Neuronal stem cell (in vitro differentiated cells): ENCODE results near the gene FBXL20.

Experiments
- DNase-seq: peaks from one replicate; pipeline ENCODE4 v3.0.0-alpha.2; 2013; ENCODE audit warnings: low spot score
- H2AFZ ChIP-seq: one replicate; pipeline ENCODE4 v1.6.1; 2013; ENCODE audit warnings: mild to moderate bottlenecking, low read length, inconsistent platforms
- H2AK5ac ChIP-seq: 2 replicates; pipeline ENCODE4 v1.6.1; 2013; ENCODE audit warnings: low read depth, mild to moderate bottlenecking, inconsistent platforms, low read length, moderate library complexity, mixed read lengths
- H2BK120ac ChIP-seq: 2 replicates; pipeline ENCODE4 v1.6.1; 2013; ENCODE audit warnings: low read depth, mild to moderate bottlenecking, inconsistent platforms, low read length, moderate library complexity, mixed read lengths
- H2BK12ac ChIP-seq: one replicate; pipeline ENCODE4 v1.6.1; 2013; ENCODE audit warnings: low read length, inconsistent platforms
- H2BK15ac ChIP-seq: 2 replicates; pipeline ENCODE4 v1.6.1; 2013; ENCODE audit warnings: mild to moderate bottlenecking, low read length, inconsistent platforms, mixed read lengths
- H2BK5ac ChIP-seq: one replicate; pipeline ENCODE4 v1.6.1; 2013; ENCODE audit warnings: inconsistent platforms, mild to moderate bottlenecking, low read length, moderate library complexity
- H3K14ac ChIP-seq: one replicate; pipeline ENCODE4 v1.6.1; 2013; ENCODE audit warnings: low read length, inconsistent platforms
- H3K18ac ChIP-seq: 2 replicates; pipeline ENCODE4 v1.6.1; 2013; ENCODE audit warnings: low read length, inconsistent platforms
- H3K23ac ChIP-seq: 2 replicates; pipeline ENCODE4 v1.6.1; 2013; ENCODE audit warnings: low read depth, mild to moderate bottlenecking, mixed read lengths, low read length, inconsistent platforms; ENCODE audit not compliant: poor library complexity
- H3K27ac ChIP-seq: replicated peaks from 3 replicates; pipeline ENCODE4 v1.5.1; 2013; ENCODE audit warnings: low read length, inconsistent platforms
- H3K27me3 ChIP-seq, 3 experiments: 2 replicates each; pipeline ENCODE4 v1.6.1; 2013; ENCODE audit warnings: low read length in 3 of 3, mild to moderate bottlenecking in 2 of 3, inconsistent platforms in 1 of 3, low read depth in 1 of 3, mixed read lengths in 1 of 3, moderate library complexity in 1 of 3; ENCODE audit not compliant: control insufficient read depth in 3 of 3, insufficient read depth in 3 of 3
- H3K36me3 ChIP-seq, 2 donors: replicated peaks in 1 of 2; 2 replicates each; pipeline ENCODE4 v1.6.1; 2013; ENCODE audit warnings: low read length in 2 of 2; ENCODE audit not compliant: control insufficient read depth in 2 of 2, insufficient read depth in 2 of 2
- H3K4ac ChIP-seq: 2 replicates; pipeline ENCODE4 v1.6.1; 2013; ENCODE audit warnings: inconsistent platforms, mild to moderate bottlenecking, low read length, moderate library complexity
- H3K4me1 ChIP-seq, 2 donors: 1 replicate in 1 of 2; 2 replicates in 1 of 2; pipeline ENCODE4 v1.6.1; 2013; ENCODE audit warnings: low read length in 2 of 2, low read depth in 1 of 2; ENCODE audit not compliant: control insufficient read depth in 2 of 2, insufficient read depth in 1 of 2
- H3K4me2 ChIP-seq: one replicate; pipeline ENCODE4 v1.6.1; 2013; ENCODE audit warnings: mild to moderate bottlenecking, low read length, inconsistent platforms; ENCODE audit not compliant: insufficient read depth, poor library complexity, severe bottlenecking
- H3K4me3 ChIP-seq, 2 donors: 2 replicates each; pipeline ENCODE4 v1.5.1; 2013; ENCODE audit warnings: low read length in 2 of 2, mild to moderate bottlenecking in 2 of 2, inconsistent platforms in 1 of 2, moderate library complexity in 1 of 2
- H3K79me1 ChIP-seq: one replicate; pipeline ENCODE4 v1.6.1; 2013; ENCODE audit warnings: low read depth, mild to moderate bottlenecking, inconsistent platforms, low read length, moderate library complexity
- H3K9ac ChIP-seq: one replicate; pipeline ENCODE4 v1.6.1; 2013; ENCODE audit warnings: mild to moderate bottlenecking, low read depth, low read length, inconsistent platforms; ENCODE audit not compliant: poor library complexity
- H3K9me3 ChIP-seq, 2 donors: replicated peaks in 1 of 2; 2 replicates each; pipeline versions ENCODE3 to v1.6.1; 2013; ENCODE audit warnings: low read length in 2 of 2, mild to moderate bottlenecking in 2 of 2, inconsistent platforms in 1 of 2, low read depth in 1 of 2, mixed read lengths in 1 of 2, moderate library complexity in 1 of 2; ENCODE audit not compliant: control insufficient read depth in 2 of 2, insufficient read depth in 1 of 2
- H4K8ac ChIP-seq: one replicate; pipeline ENCODE4 v1.6.1; 2013; ENCODE audit warnings: low read depth, mild to moderate bottlenecking, inconsistent platforms, low read length, moderate library complexity
- H4K91ac ChIP-seq: one replicate; pipeline ENCODE4 v1.6.1; 2013; ENCODE audit warnings: low read length, low read depth, mild to moderate bottlenecking, inconsistent platforms; ENCODE audit not compliant: poor library complexity
- WGBS, 2 donors: extraction: QIAGEN DNeasy Blood & Tissue Kit; methylation state at CpG; one replicate each; pipeline ENCODE4 v1.1.7; 2013; ENCODE audit warnings: missing lambda C conversion rate in 2 of 2, mixed read lengths in 1 of 2; ENCODE audit not compliant: insufficient read length in 2 of 2, insufficient replicate concordance in 1 of 2; ENCODE audit errors: extremely low coverage in 2 of 2; 5-methylcytosine and 5-hydroxymethylcytosine counted together

Gene FBXL20

GRCh38 chr17:39236981-39237441, 164.4 kb downstream of the FBXL20 start:
- H3K79me1 ChIP-seq: peaks cover 3% of the 10 kb centered on the region
- no peak overlapping the region for H3K14ac ChIP-seq
- H2BK12ac ChIP-seq: peak overlapping the region; percentile 67
- no peak for DNase-seq
- peak overlapping the region; percentile 9 for H2BK15ac ChIP-seq
- no peak overlapping the region for H3K4ac ChIP-seq
- H3K27me3 ChIP-seq: peaks cover 0 to 12% (median 0%) of the 10 kb centered on the region in 3 experiments
- no CpG with 5 or more reads among the region's 6 CpGs for WGBS, 2 donors
- no peak overlapping the region for H3K18ac ChIP-seq
- no peaks in the 10 kb centered on the region for H3K9me3 ChIP-seq
- no peak overlapping the region for H2AFZ ChIP-seq
- no peak overlapping the region for H3K9ac ChIP-seq
- H2AK5ac ChIP-seq: peak overlapping the region; percentile 66
- H3K36me3 ChIP-seq: no peaks in the 10 kb centered on the region
- no peak overlapping the region for H3K23ac ChIP-seq
- peak overlapping the region; percentile 17 for H4K91ac ChIP-seq
- H4K8ac ChIP-seq: no peak overlapping the region
- no peak overlapping the region for H3K27ac ChIP-seq
- peak overlapping the region; percentile 32 for H2BK5ac ChIP-seq
- H2BK120ac ChIP-seq: no peak overlapping the region
- no peak overlapping the region for H3K4me2 ChIP-seq
- H3K4me1 ChIP-seq: peaks cover 3 to 4% of the 10 kb centered on the region in 2 donors
- no peak overlapping the region for H3K4me3 ChIP-seq

- no peak overlapping the region for H4K8ac ChIP-seq
- WGBS, 2 donors: no CpG with 5 or more reads among the region's 5 CpGs
- H3K79me1 ChIP-seq: peaks cover 3% of the 10 kb centered on the region
- peak overlapping the region; percentile 66 for H2AK5ac ChIP-seq
- no peak overlapping the region for H3K4me2 ChIP-seq
- H2BK15ac ChIP-seq: peak overlapping the region; percentile 62
- no peaks in the 10 kb centered on the region for H3K36me3 ChIP-seq
- no peak overlapping the region for H3K9ac ChIP-seq
- H3K18ac ChIP-seq: peak overlapping the region; percentile 67
- H2BK12ac ChIP-seq: peak overlapping the region; percentile 75
- peak overlapping the region in 1 of 2 donors; percentile 6 for H3K4me3 ChIP-seq
- H2BK5ac ChIP-seq: peak overlapping the region; percentile 32
- H3K27me3 ChIP-seq: peaks cover 0 to 12% (median 0%) of the 10 kb centered on the region in 3 experiments
- no peak overlapping the region for H3K14ac ChIP-seq
- no peak overlapping the region for H3K4ac ChIP-seq
- H4K91ac ChIP-seq: peak overlapping the region; percentile 17
- DNase-seq: no peak
- H3K9me3 ChIP-seq: no peaks in the 10 kb centered on the region
- H3K23ac ChIP-seq: peak overlapping the region; percentile 69
- H2AFZ ChIP-seq: no peak overlapping the region
- H3K4me1 ChIP-seq: peaks cover 8% of the 10 kb centered on the region in 2 donors
- no peak overlapping the region for H3K27ac ChIP-seq
- no peak overlapping the region for H2BK120ac ChIP-seq
Measured at GRCh38 chr17:39236450-39236927, 164.9 kb downstream of the FBXL20 start.

- peaks cover 14 to 15% of the 10 kb centered on the region in 2 donors for H3K4me1 ChIP-seq
- H4K8ac ChIP-seq: no peak overlapping the region
- H3K14ac ChIP-seq: no peak overlapping the region
- WGBS, 2 donors: no CpG with 5 or more reads among the region's 18 CpGs
- H4K91ac ChIP-seq: no peak overlapping the region
- no peak overlapping the region for H2BK120ac ChIP-seq
- no peak overlapping the region for H3K9ac ChIP-seq
- H3K23ac ChIP-seq: no peak overlapping the region
- H2AFZ ChIP-seq: no peak overlapping the region
- peak overlapping the region; percentile 17 for H2AK5ac ChIP-seq
- peaks cover 3% of the 10 kb centered on the region for H3K79me1 ChIP-seq
- no peak overlapping the region for H3K18ac ChIP-seq
- H3K4me3 ChIP-seq: no peak overlapping the region
- H2BK12ac ChIP-seq: peak overlapping the region; percentile 75
- H3K27me3 ChIP-seq: peaks cover 0 to 12% (median 0%) of the 10 kb centered on the region in 3 experiments
- no peak overlapping the region for H3K4me2 ChIP-seq
- peak; percentile 68 for DNase-seq
- H3K27ac ChIP-seq: no peak overlapping the region
- no peaks in the 10 kb centered on the region for H3K9me3 ChIP-seq
- no peaks in the 10 kb centered on the region for H3K36me3 ChIP-seq
- H3K4ac ChIP-seq: no peak overlapping the region
- no peak overlapping the region for H2BK5ac ChIP-seq
- no peak overlapping the region for H2BK15ac ChIP-seq
Measured at GRCh38 chr17:39235555-39236449, 165.6 kb downstream of the FBXL20 start.
